Measurements from ENCODE around the gene HGD. TPM values are rescaled to one million over a fixed set of nuclear protein-coding genes. Genes with fewer than 3 reads are reported as not detected.

HGD gene
- total and polyA plus RNA-seq, 2 of the 13 experiments (the other 11 are each of a cell fraction or from before 2014, with no cell fraction given): 265 to 398 TPM

GRCh38 chr3:120682095-120682681 is at the start of gene HGD (continued):
- TF ChIP-seq AKNA (CRISPR knock-in tag; IDR thresholded peaks at IDR 0.05; ENCODE audit: borderline replicate concordance) (no peak), ZFYVE20 (CRISPR knock-in tag; IDR thresholded peaks at IDR 0.05; ENCODE audit: borderline replicate concordance, low read depth) (no peak), ZHX1 (CRISPR knock-in tag; IDR thresholded peaks at IDR 0.05; ENCODE audit: low read depth) (no peak), ZUFSP (CRISPR knock-in tag; IDR thresholded peaks at IDR 0.05; ENCODE audit: borderline replicate concordance) (no peak), ZBTB1 (CRISPR knock-in tag; IDR thresholded peaks at IDR 0.05; ENCODE audit: borderline replicate concordance) (no peak), NR1H2 (CRISPR knock-in tag; IDR thresholded peaks at IDR 0.05; ENCODE audit: borderline replicate concordance, low read depth) (no peak), REXO4 (CRISPR knock-in tag; IDR thresholded peaks at IDR 0.05; ENCODE audit: borderline replicate concordance) (no peak), BHLHE40 (IDR thresholded peaks at IDR 0.05; ENCODE audit: low read length) (no peak), MIER3 (CRISPR knock-in tag; IDR thresholded peaks at IDR 0.05; ENCODE audit: borderline replicate concordance) (peak; percentile 80; the same call in 1 of the 2 replicates), ZXDC (CRISPR knock-in tag; IDR thresholded peaks at IDR 0.05) (no peak), ZKSCAN8 (CRISPR knock-in tag; IDR thresholded peaks at IDR 0.05; ENCODE audit: borderline replicate concordance) (peak; percentile 84), NRL (CRISPR knock-in tag; IDR thresholded peaks at IDR 0.05; ENCODE audit: borderline replicate concordance) (no peak), POGK (CRISPR knock-in tag; conservative IDR thresholded peaks at IDR 0.05) (peak; percentile 55; the same call in 1 of the 2 replicates)

Measured in HepG2 (cell line).